ENCODE measurements around the gene ACTL8. TPM values are rescaled to one million over a fixed set of nuclear protein-coding genes. Genes with fewer than 3 reads are reported as not detected.

Gene ACTL8
- polyA plus RNA-seq, 1 experiment: not detected

- TF ChIP-seq CTCF (IDR thresholded peaks at IDR 0.05; ENCODE audit: low read depth, low read length): no peak
- POLR2A ChIA-PET: no interaction called here
- CTCF ChIA-PET: interaction anchor here (0.6 to 2.4 kb wide), 3 partner anchors 8 to 174 kb away, joined by 3 to 8 read pairs (median 3); no protein-coding TSS in a partner anchor
- DNase-seq (ENCODE audit: low read depth, low spot score): no peak
- Histone ChIP-seq H3K27me3 (ENCODE audit: control insufficient read depth, insufficient read depth, low read length) (peaks cover 11% of the 10 kb centered on the region), H3K27ac (ENCODE audit: low read depth, low read length) (no peak overlapping the region), H3K9me3 (ENCODE audit: control insufficient read depth, insufficient read depth, low read length) (no peaks in the 10 kb centered on the region), H3K4me3 (ENCODE audit: low read depth, low read length) (no peak overlapping the region)
Measured at GRCh38 chr1:17834561-17835100, 79.5 kb downstream of the ACTL8 start.

DNA sequence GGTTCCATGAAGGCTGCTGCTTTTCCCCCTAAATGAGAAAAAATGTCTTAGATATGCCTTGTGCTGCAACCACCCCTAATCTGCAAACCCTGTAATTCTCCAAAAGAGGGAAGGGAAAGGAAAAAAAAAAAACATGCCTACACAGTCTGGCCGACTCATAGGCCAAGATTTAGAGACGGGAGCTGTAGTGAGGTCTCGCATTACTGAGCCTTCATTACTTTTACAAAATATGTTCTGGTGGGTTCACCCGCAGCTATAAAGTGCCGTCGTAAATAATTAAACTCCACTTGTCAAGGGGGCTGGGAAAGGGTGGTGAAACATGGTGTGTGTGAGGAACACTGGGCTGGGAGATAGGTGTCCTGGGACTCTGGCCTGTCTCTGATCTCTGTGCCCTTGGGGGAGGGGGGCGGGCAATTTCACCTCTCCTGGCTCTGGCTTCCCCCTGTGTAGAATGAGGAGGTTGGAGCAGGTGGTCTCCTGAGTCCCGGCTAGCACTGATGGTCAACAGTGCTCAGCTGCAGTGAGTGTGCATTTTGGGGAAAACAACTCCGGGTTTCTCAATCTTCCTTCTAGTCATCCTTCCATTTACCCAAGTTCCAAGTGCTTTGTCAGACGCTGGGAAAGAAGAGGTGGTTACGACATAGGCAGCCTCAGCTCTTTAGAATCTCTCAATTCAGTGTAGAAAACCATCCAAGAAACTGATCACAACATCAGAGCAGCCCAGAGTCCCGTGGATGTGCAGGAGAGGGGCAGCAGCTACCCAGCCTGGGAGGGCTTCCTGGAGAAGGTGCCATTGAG, 82.3 kb downstream of the ACTL8 start:
- TF ChIP-seq CTCF (IDR thresholded peaks at IDR 0.05; ENCODE audit: low read depth, low read length): no peak
- H3K27me3 ChIP-seq (ENCODE audit: control insufficient read depth, insufficient read depth, low read length): peaks cover 14% of the 10 kb centered on the region
- no peak for DNase-seq (ENCODE audit: low read depth, low spot score)
- ChIA-PET CTCF (interaction anchor here (0.6 kb wide), 2 partner anchors 9 to 165 kb away, joined by 3 to 4 read pairs; no protein-coding TSS in a partner anchor), POLR2A (no interaction called here)
- H3K9me3 ChIP-seq (ENCODE audit: control insufficient read depth, insufficient read depth, low read length): no peaks in the 10 kb centered on the region
- no peak overlapping the region for H3K4me3 ChIP-seq (ENCODE audit: low read depth, low read length)
- H3K27ac ChIP-seq (ENCODE audit: low read depth, low read length): no peak overlapping the region

DNA sequence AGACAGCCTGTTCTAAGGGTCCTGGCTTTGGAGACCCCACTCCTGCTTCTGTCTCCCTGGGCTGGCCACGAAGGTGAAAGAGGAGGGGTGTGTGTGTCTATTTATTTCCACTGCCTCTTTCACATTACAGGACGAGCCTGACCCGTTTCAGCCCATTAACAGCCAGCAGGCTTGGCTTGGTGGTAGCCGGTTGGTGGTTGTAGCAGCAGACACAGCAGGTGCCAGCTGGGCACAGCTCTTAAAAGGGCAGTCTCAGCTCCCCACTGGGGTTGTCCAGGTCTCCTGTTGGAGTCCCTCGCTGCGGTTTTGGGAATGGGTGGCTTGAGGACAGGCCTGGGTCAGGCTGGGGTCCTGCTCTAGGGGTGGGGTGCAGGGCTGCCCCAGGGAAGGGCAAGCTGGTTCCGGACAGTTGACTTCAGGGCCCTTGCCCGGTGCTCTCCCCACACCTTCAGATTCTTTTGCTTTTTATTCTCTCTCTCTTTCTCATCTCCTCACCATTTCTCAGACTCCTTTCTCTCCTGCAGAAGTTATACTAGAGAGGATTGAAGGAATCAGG, 84.6 kb downstream of the ACTL8 start:
- CTCF ChIA-PET: no interaction called here
- Histone ChIP-seq H3K27ac (ENCODE audit: low read depth, low read length) (no peak overlapping the region), H3K4me3 (ENCODE audit: low read depth, low read length) (no peak overlapping the region), H3K9me3 (ENCODE audit: control insufficient read depth, insufficient read depth, low read length) (no peaks in the 10 kb centered on the region), H3K27me3 (ENCODE audit: control insufficient read depth, insufficient read depth, low read length) (peaks cover 16% of the 10 kb centered on the region)
- POLR2A ChIA-PET: no interaction called here
- no peak for TF ChIP-seq CTCF (IDR thresholded peaks at IDR 0.05; ENCODE audit: low read depth, low read length)
- DNase-seq (ENCODE audit: low read depth, low spot score): no peak

GRCh38 chr1:17841944-17842343, 86.8 kb downstream of the ACTL8 start:
- TF ChIP-seq CTCF (IDR thresholded peaks at IDR 0.05; ENCODE audit: low read depth, low read length): no peak
- POLR2A ChIA-PET: no interaction called here
- no peak for DNase-seq (ENCODE audit: low read depth, low spot score)
- no peak overlapping the region for H3K4me3 ChIP-seq (ENCODE audit: low read depth, low read length)
- peaks cover 10% of the 10 kb centered on the region for H3K27me3 ChIP-seq (ENCODE audit: control insufficient read depth, insufficient read depth, low read length)
- H3K27ac ChIP-seq (ENCODE audit: low read depth, low read length): no peak overlapping the region
- no peaks in the 10 kb centered on the region for H3K9me3 ChIP-seq (ENCODE audit: control insufficient read depth, insufficient read depth, low read length)
- CTCF ChIA-PET: no interaction called here

DNA sequence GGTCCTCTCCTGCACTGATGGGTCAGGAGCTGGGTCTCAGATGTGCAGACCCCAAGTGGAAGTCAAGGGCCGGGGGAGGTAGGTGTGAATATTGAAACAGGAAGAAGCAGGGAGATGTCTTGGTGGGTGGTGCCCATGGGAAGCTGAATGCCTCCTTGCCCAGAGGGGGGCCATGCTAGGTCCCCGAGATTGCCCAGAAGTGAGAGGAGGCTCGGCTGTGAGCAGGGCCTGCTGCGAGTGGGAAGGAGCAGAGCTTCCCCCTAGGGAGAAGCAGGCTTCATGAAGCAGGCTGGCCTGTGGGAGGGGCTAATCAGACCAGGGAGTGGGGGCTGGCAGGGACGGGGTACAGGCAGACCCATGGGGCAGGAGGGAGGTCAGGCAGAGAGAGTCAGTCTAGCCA, 87.6 kb downstream of the ACTL8 start:
- Histone ChIP-seq H3K9me3 (ENCODE audit: control insufficient read depth, insufficient read depth, low read length) (no peaks in the 10 kb centered on the region), H3K27me3 (ENCODE audit: control insufficient read depth, insufficient read depth, low read length) (peaks cover 10% of the 10 kb centered on the region), H3K4me3 (ENCODE audit: low read depth, low read length) (no peak overlapping the region), H3K27ac (ENCODE audit: low read depth, low read length) (no peak overlapping the region)
- ChIA-PET POLR2A (no interaction called here), CTCF (interaction anchor here (1.5 kb wide), 1 partner anchor 258 kb away, joined by 3 read pairs; no protein-coding TSS in a partner anchor)
- DNase-seq (ENCODE audit: low read depth, low spot score): no peak
- no peak for TF ChIP-seq CTCF (IDR thresholded peaks at IDR 0.05; ENCODE audit: low read depth, low read length)
